Glomerular endothelial cell (primary cell): Measurements from ENCODE around the gene CCNL2. TPM values are rescaled to one million over a fixed set of nuclear protein-coding genes. Genes with fewer than 3 reads are reported as not detected.
"Not testable (repeated sequence)": the region's sequence is repeated elsewhere in the genome, so short reads cannot be mapped to it uniquely, and the experiment has no call there.

ENCODE experiments used
- DNase-seq: peaks from one replicate; pipeline ENCODE4 v3.0.0-alpha.2; 2011; ENCODE audit warnings: low read depth, low spot score; ENCODE audit errors: extremely low read depth
- total RNA-seq: library from RNA; depleted of rRNA; stranded (reverse); fragments of >200 nt; gene quantifications from 2 replicates; pipeline ENCODE4 v1.2.3, GENCODE V29; 2015

CCNL2 gene
- total RNA-seq, 1 donor from 2014 or later: 189 TPM

- no peak for DNase-seq
These were observed 22.2 kb upstream of the CCNL2 start, which contains the start of gene ANKRD65 for GRCh38 chr1:1421147-1421906. ANKRD65 (minus strand) TSS chr1:1421276; CDS start chr1:1421005, 271 bp downstream.

- DNase-seq: no peak
These were observed 21.6 kb upstream of the CCNL2 start for GRCh38 chr1:1420654-1421141.

- DNase-seq: no peak
These were observed 20.9 kb upstream of the CCNL2 start for GRCh38 chr1:1419813-1420653.

- DNase-seq: no peak
These were observed 20.3 kb upstream of the CCNL2 start for GRCh38 chr1:1419363-1419812.

- no peak for DNase-seq
These were observed 19.6 kb upstream of the CCNL2 start for GRCh38 chr1:1418464-1419362.

GRCh38 chr1:1417825-1418463 lies 18.8 kb upstream of the CCNL2 start:
- not testable (repeated sequence) for DNase-seq

GRCh38 chr1:1417396-1417795 lies 18.3 kb upstream of the CCNL2 start:
- DNase-seq: not testable (repeated sequence)

GRCh38 chr1:1415751-1416150 lies 16.6 kb upstream of the CCNL2 start:
- no peak for DNase-seq

- not testable (repeated sequence) for DNase-seq
These were observed 13.3 kb upstream of the CCNL2 start for GRCh38 chr1:1412311-1412902.

GRCh38 chr1:1411626-1412025 lies 12.5 kb upstream of the CCNL2 start:
- DNase-seq: no peak

- DNase-seq: not testable (repeated sequence)
These were observed 11.1 kb upstream of the CCNL2 start for GRCh38 chr1:1410238-1410637.

GRCh38 chr1:1407636-1408318 lies 8.6 kb upstream of the CCNL2 start:
- no peak for DNase-seq

- DNase-seq: peak; percentile 20
These were observed 7.9 kb upstream of the CCNL2 start, which contains the start of gene MRPL20 for GRCh38 chr1:1406821-1407635. MRPL20 (minus strand) TSS chr1:1407293; CDS start chr1:1407217, 76 bp downstream.

GRCh38 chr1:1406101-1406820 lies 7.1 kb upstream of the CCNL2 start:
- DNase-seq: no peak

- no peak for DNase-seq
These were observed 4.5 kb upstream of the CCNL2 start for GRCh38 chr1:1403653-1404052.

- not testable (repeated sequence) for DNase-seq
These were observed 3.8 kb upstream of the CCNL2 start for GRCh38 chr1:1402901-1403392.
